ENCODE results near the gene LIME1.

Gene LIME1

GRCh38 chr20:63735859-63736718 lies at the start of gene LIME1:
LIME1 (plus strand) TSS chr20:63736664; CDS start chr20:63737550, 886 bp downstream.
- no peak within 1 kb of the TSS for H3K4me3 ChIP-seq (ENCODE audit: low read depth, low read length)
- DNase-seq (ENCODE audit: low read depth) = no peak

- no peak overlapping the region for H3K4me3 ChIP-seq (ENCODE audit: low read depth, low read length)
- DNase-seq (ENCODE audit: low read depth) = no peak
Measured at GRCh38 chr20:63687419-63688178, 48.9 kb upstream of the LIME1 start.

- no peak for DNase-seq (ENCODE audit: low read depth)
Measured at GRCh38 chr20:63688228-63689045, 48.0 kb upstream of the LIME1 start.

GRCh38 chr20:63689046-63690002 lies 47.1 kb upstream of the LIME1 start:
- no peak overlapping the region for H3K4me3 ChIP-seq (ENCODE audit: low read depth, low read length)
- DNase-seq (ENCODE audit: low read depth) = no peak

More at GRCh38 chr20:63688228-63689045, 48.0 kb upstream of the LIME1 start:
- no peak overlapping the region for H3K4me3 ChIP-seq (ENCODE audit: low read depth, low read length)

- no peak for DNase-seq (ENCODE audit: low read depth)
- no peak overlapping the region for H3K4me3 ChIP-seq (ENCODE audit: low read depth, low read length)
Measured at GRCh38 chr20:63690003-63690897, 46.2 kb upstream of the LIME1 start.

- no peak for DNase-seq (ENCODE audit: low read depth)
- H3K4me3 ChIP-seq (ENCODE audit: low read depth, low read length) = no peak overlapping the region
Measured at GRCh38 chr20:63690898-63691710, 45.4 kb upstream of the LIME1 start.

- no peak overlapping the region for H3K4me3 ChIP-seq (ENCODE audit: low read depth, low read length)
- DNase-seq (ENCODE audit: low read depth) = no peak
Measured at GRCh38 chr20:63691711-63692435, 44.6 kb upstream of the LIME1 start.

DNA sequence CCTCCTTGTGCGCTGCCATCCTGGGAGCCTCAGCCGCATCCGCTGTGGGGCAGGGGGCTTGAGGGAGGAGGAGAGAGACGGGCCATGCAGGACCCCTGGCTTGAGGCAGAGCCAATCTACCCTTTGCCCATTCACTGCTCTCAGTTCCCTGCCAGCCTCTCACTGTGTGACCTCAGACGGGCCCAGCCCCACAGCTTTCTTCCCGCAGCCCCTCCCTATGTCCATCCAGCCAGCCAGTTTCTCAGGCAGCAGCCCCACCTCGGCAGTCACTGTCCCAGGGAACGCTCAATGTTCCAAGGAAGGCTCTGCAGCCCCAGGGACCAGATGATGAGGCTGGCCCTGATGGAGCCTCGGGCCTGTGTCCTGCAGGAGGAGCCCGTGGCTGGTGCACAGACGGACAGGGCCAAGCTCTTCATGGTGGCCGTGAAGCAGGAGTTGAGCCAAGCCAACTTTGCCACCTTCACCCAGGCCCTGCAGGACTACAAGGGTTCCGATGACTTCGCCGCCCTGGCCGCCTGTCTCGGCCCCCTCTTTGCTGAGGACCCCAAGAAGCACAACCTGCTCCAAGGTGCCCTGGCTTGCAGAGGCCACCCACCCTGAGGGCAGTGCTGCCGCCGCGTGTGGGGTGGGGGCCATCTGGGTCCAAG lies 43.9 kb upstream of the LIME1 start:
- H3K4me3 ChIP-seq (ENCODE audit: low read depth, low read length) = no peak overlapping the region
- DNase-seq (ENCODE audit: low read depth) = no peak

- no peak for DNase-seq (ENCODE audit: low read depth)
- H3K4me3 ChIP-seq (ENCODE audit: low read depth, low read length) = no peak overlapping the region
Measured at GRCh38 chr20:63693083-63693732, 43.3 kb upstream of the LIME1 start.

DNA sequence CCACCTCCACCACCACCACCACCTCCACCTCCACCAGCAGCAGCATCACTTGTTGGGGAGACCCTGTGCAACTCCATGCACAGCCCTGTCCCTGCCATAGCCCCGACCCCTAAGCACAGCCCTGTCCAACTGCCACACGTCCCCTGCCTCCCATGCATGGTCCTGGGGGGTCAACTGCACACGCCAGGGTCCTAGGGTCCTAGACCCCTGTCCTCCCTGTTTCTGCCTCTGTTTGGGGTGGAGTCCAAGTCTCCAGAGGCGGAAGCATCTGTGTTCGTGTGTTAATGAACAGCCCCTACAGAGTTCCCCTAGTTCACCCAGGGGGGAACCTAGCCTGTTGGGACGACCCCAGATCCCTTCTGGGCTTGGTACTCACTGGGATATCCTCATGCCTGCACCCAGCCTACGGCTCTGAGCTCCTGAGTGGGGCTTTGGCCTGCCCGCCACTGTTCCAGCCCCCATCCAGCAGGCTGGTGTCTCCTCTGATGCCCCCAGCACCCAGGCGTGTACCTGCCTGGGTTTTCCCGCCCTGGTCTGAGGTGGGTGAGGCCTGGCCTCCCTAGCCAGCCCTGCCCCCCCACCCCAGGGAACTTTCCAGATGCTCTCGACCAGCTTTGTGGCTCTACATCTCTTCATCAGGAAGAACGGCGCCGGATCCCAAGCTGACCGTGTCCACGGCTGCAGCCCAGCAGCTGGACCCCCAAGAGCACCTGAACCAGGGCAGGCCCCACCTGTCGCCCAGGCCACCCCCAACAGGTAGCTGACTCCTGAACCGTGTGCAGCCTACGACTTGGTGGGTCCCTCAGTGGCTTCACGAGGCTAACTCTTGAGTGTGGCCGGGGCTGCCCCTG lies 42.5 kb upstream of the LIME1 start:
- DNase-seq (ENCODE audit: low read depth) = no peak

GRCh38 chr20:63694584-63695423 lies 41.7 kb upstream of the LIME1 start:
- DNase-seq (ENCODE audit: low read depth) = no peak
- no peak overlapping the region for H3K4me3 ChIP-seq (ENCODE audit: low read depth, low read length)

More for the DNA sequence above, 42.5 kb upstream of the LIME1 start:
- H3K4me3 ChIP-seq (ENCODE audit: low read depth, low read length) = no peak overlapping the region

- H3K4me3 ChIP-seq (ENCODE audit: low read depth, low read length) = no peak overlapping the region
Measured at GRCh38 chr20:63695424-63696305, 40.8 kb upstream of the LIME1 start.

DNA sequence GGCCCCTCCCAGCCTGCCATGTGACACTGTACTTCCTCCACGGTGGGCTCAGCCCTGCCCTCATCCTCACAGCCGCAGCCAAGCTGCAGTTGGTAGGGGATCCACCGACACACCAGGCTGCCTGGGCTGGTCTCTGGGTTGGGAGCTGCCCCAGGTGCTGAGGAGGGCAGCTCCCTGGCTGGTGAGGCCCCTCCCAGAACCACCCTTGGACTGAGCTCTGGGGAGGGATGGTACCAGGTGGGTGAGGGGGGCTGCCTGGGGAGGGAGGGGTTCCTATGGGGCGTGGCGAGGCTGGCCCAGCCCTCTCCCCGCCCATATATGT lies 40.2 kb upstream of the LIME1 start:
- peak overlapping the region; percentile 42 for H3K4me3 ChIP-seq (ENCODE audit: low read depth, low read length)
- no peak for DNase-seq (ENCODE audit: low read depth)

More at GRCh38 chr20:63695424-63696305, 40.8 kb upstream of the LIME1 start:
- no peak for DNase-seq (ENCODE audit: low read depth)

Data from skeletal muscle cell (primary cell).